Mesodermal cell (in vitro differentiated cells): ENCODE results near the gene DAPK1.
"Not testable (repeated sequence)": the region's sequence is repeated elsewhere in the genome, so short reads cannot be mapped to it uniquely, and the experiment has no call there.

Source experiments
- H3K27ac ChIP-seq: 2 replicates; pipeline ENCODE4 v1.7.0; 2013; ENCODE audit warnings: mild to moderate bottlenecking, low read depth, low read length, moderate library complexity; ENCODE audit not compliant: severe bottlenecking
- H3K36me3 ChIP-seq: 2 replicates; pipeline ENCODE4 v1.7.1; 2013; ENCODE audit warnings: mild to moderate bottlenecking, low read length, moderate library complexity; ENCODE audit not compliant: control insufficient read depth, insufficient read depth
- H3K4me1 ChIP-seq: one replicate; pipeline ENCODE4 v1.7.1; 2013; ENCODE audit warnings: mild to moderate bottlenecking, low read length; ENCODE audit not compliant: insufficient read depth, control insufficient read depth, poor library complexity, severe bottlenecking
- H3K4me3 ChIP-seq: 2 replicates; pipeline ENCODE4 v1.7.0; 2013; ENCODE audit warnings: low read length, control low read depth, mild to moderate bottlenecking; ENCODE audit not compliant: insufficient read depth, poor library complexity, severe bottlenecking; ENCODE audit errors: extremely low read depth
- H3K9me3 ChIP-seq: 2 replicates; pipeline ENCODE4 v1.7.1; 2013; ENCODE audit warnings: mild to moderate bottlenecking, low read length, moderate library complexity; ENCODE audit not compliant: control insufficient read depth
- WGBS, 2 experiments: methylation state at CpG; one replicate each; pipeline ENCODE4 v1.1.5; 2013; ENCODE audit warnings: missing lambda C conversion rate in 2 of 2; ENCODE audit not compliant: insufficient coverage in 2 of 2; 5-methylcytosine and 5-hydroxymethylcytosine counted together

The DAPK1 gene

GRCh38 chr9:87543251-87543650 lies 45.6 kb downstream of the DAPK1 start:
- Histone ChIP-seq H3K27ac (no peak overlapping the region), H3K4me1 (peaks cover 5% of the 10 kb centered on the region), H3K9me3 (no peaks in the 10 kb centered on the region), H3K36me3 (peaks cover 12% of the 10 kb centered on the region), H3K4me3 (no peak overlapping the region)

- Histone ChIP-seq H3K4me3 (no peak overlapping the region), H3K36me3 (peaks cover 8% of the 10 kb centered on the region), H3K4me1 (peaks cover 5% of the 10 kb centered on the region), H3K9me3 (no peaks in the 10 kb centered on the region), H3K27ac (peak overlapping the region; percentile 16)
- 85 to 100% methylated on average over 1 of the region's 1 CpG for WGBS, 2 experiments
These were observed 48.2 kb downstream of the DAPK1 start for GRCh38 chr9:87545858-87546257.

GRCh38 chr9:87546704-87547103 lies 49.0 kb downstream of the DAPK1 start:
- H3K27ac ChIP-seq = no peak overlapping the region
- peaks cover 3% of the 10 kb centered on the region for H3K36me3 ChIP-seq
- no peak overlapping the region for H3K4me3 ChIP-seq
- 94% methylated on average over 3 to 5 of the region's 7 CpGs for WGBS, 2 experiments
- peaks cover 5% of the 10 kb centered on the region for H3K4me1 ChIP-seq
- H3K9me3 ChIP-seq = no peaks in the 10 kb centered on the region

GRCh38 chr9:87547671-87548081 lies 50.0 kb downstream of the DAPK1 start:
- Histone ChIP-seq H3K36me3 (no peaks in the 10 kb centered on the region), H3K9me3 (no peaks in the 10 kb centered on the region), H3K27ac (no peak overlapping the region), H3K4me1 (peaks cover 5% of the 10 kb centered on the region), H3K4me3 (no peak overlapping the region)
- 92 to 96% methylated on average over 4 to 5 of the region's 6 CpGs for WGBS, 2 experiments

- Histone ChIP-seq H3K36me3 (no peaks in the 10 kb centered on the region), H3K4me1 (peaks cover 5% of the 10 kb centered on the region), H3K4me3 (no peak overlapping the region), H3K9me3 (no peaks in the 10 kb centered on the region), H3K27ac (no peak overlapping the region)
- 70 to 90% methylated on average over 3 of the region's 3 CpGs for WGBS, 2 experiments
These were observed 50.5 kb downstream of the DAPK1 start for GRCh38 chr9:87548159-87548558.

GRCh38 chr9:87549088-87549487 lies 51.4 kb downstream of the DAPK1 start:
- not testable (repeated sequence) for H3K36me3 ChIP-seq, H3K4me3 ChIP-seq, H3K9me3 ChIP-seq, H3K27ac ChIP-seq, H3K4me1 ChIP-seq
- no CpG with 5 or more reads among the region's 2 CpGs for WGBS, 2 experiments

GRCh38 chr9:87549791-87550190 lies 52.1 kb downstream of the DAPK1 start:
- peaks cover 5% of the 10 kb centered on the region for H3K4me1 ChIP-seq
- H3K36me3 ChIP-seq = no peaks in the 10 kb centered on the region
- H3K9me3 ChIP-seq = no peaks in the 10 kb centered on the region
- H3K27ac ChIP-seq = no peak overlapping the region
- no peak overlapping the region for H3K4me3 ChIP-seq
- 83 to 84% methylated on average over 2 of the region's 7 CpGs for WGBS, 2 experiments

- Histone ChIP-seq H3K27ac (no peak overlapping the region), H3K4me3 (no peak overlapping the region), H3K4me1 (peaks cover 5% of the 10 kb centered on the region), H3K9me3 (no peaks in the 10 kb centered on the region), H3K36me3 (no peaks in the 10 kb centered on the region)
- WGBS, 2 experiments = 95 to 100% methylated on average over 4 to 5 of the region's 5 CpGs
These were observed 52.7 kb downstream of the DAPK1 start for GRCh38 chr9:87550253-87550954.

GRCh38 chr9:87551772-87552217 lies 54.1 kb downstream of the DAPK1 start:
- H3K27ac ChIP-seq = no peak overlapping the region
- no peak overlapping the region for H3K4me3 ChIP-seq
- no peaks in the 10 kb centered on the region for H3K36me3 ChIP-seq
- WGBS, 2 experiments = 92 to 93% methylated on average over 5 to 8 of the region's 10 CpGs
- no peaks in the 10 kb centered on the region for H3K4me1 ChIP-seq
- H3K9me3 ChIP-seq = no peaks in the 10 kb centered on the region

- Histone ChIP-seq H3K27ac (no peak overlapping the region), H3K9me3 (no peaks in the 10 kb centered on the region), H3K4me3 (no peak overlapping the region), H3K36me3 (no peaks in the 10 kb centered on the region), H3K4me1 (no peaks in the 10 kb centered on the region)
- whole genome bisulfite sequencing, 2 experiments = 79 to 86% methylated on average over 4 to 6 of the region's 11 CpGs
These were observed 56.7 kb downstream of the DAPK1 start for GRCh38 chr9:87554171-87554910.

GRCh38 chr9:87554976-87555375 lies 57.3 kb downstream of the DAPK1 start:
- H3K36me3 ChIP-seq = no peaks in the 10 kb centered on the region
- 94 to 96% methylated on average over 2 of the region's 2 CpGs for WGBS, 2 experiments
- H3K9me3 ChIP-seq = no peaks in the 10 kb centered on the region
- no peaks in the 10 kb centered on the region for H3K4me1 ChIP-seq
- no peak overlapping the region for H3K4me3 ChIP-seq
- H3K27ac ChIP-seq = no peak overlapping the region
